Erythroblast (primary cell): ENCODE measurements around the gene CACNG7.
A peak's percentile ranks its signal among the peaks of the same experiment; 100 is the strongest.
"Not testable (repeated sequence)": the region's sequence is repeated elsewhere in the genome, so short reads cannot be mapped to it uniquely, and the experiment has no call there.

ENCODE experiments used
- DNase-seq, 2 experiments: peaks; one replicate each; lab custom pipeline; 2025; lab: John Stamatoyannopoulos, UW
- GATA1 ChIP-seq: IDR thresholded peaks from 2 replicates; pipeline ENCODE4 v1.6.1; 2011; ENCODE audit warnings: low read depth, mild to moderate bottlenecking, control low read depth, low read length, moderate library complexity
- POLR2A ChIP-seq: IDR thresholded peaks from 2 replicates; pipeline ENCODE4 v1.6.1; 2011; ENCODE audit warnings: mild to moderate bottlenecking, low read length

CACNG7 gene

GRCh38 chr19:53942001-53942786 lies 33.1 kb downstream of the CACNG7 start:
- DNase-seq = peak; percentile 34 to 50
- TF ChIP-seq GATA1 (no peak), POLR2A (no peak)

DNA sequence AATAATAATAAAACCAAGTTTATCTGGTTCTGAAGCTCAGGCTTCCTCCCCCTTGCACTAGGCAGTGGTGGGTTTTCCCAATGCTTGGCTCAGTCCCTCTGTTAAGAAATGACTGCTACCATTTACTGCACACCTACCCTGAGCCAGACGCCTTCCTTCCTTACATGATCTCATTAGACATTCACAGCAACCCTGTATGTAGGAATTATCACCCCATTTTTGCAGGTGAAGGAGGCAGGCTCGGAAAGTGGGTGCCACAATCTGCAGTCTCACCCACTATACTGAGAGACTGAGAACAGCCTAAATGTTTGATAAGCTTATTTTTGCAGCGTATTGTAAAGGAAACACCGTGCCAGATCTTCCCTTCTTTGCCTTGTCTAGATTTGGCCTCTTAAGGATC lies 35.3 kb downstream of the CACNG7 start:
- DNase-seq = no peak
- TF ChIP-seq GATA1 (no peak), POLR2A (no peak)

GRCh38 chr19:53944933-53945332 lies 35.9 kb downstream of the CACNG7 start:
- DNase-seq = no peak
- no peak for TF ChIP-seq GATA1
- TF ChIP-seq POLR2A = no peak

GRCh38 chr19:53945441-53945840 lies 36.4 kb downstream of the CACNG7 start:
- TF ChIP-seq POLR2A (no peak), GATA1 (no peak)
- DNase-seq = no peak

GRCh38 chr19:53945998-53946397 lies 36.9 kb downstream of the CACNG7 start:
- TF ChIP-seq POLR2A (no peak), GATA1 (no peak)
- no peak for DNase-seq

DNA sequence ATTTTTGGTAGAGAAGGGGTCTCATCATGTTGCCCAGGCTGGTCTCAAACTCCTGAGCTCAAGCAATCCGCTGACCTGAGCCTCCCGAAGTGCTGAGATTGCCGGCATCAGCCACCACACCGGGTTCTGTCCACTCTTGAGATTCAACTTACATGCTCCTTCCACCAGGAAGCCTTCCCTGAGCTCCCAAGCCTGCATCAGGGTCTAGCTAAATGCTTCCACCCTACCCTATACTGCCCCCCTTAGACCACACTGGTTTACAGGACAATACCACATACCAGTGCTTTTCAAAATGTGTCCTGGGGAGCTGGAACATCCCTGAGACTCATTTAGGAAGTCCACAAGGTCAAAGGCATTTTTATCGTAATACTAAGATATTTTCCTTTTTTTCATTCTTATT lies 38.5 kb downstream of the CACNG7 start:
- peak in 1 of 2 experiments; percentile 10 for DNase-seq
- TF ChIP-seq GATA1 = no peak
- TF ChIP-seq POLR2A = no peak

DNA sequence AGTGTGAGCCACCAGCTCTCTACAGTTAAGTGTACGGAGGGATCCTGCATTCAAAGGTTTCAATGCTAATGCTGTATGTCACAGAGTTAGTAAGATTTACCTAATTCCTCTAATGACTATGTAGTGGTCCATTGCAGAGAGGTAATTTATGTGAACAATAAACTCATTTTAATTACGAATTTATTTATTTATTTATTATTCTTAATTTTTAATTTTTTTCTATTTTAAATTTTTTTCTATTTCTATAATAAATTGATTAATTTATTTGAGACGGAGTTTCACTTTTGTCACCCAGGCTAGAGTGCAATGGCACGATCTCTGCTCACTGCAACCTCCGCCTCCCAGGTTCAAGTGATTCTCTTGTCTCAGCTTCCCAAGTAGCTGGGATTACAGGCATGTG lies 39.5 kb downstream of the CACNG7 start:
- not testable (repeated sequence) for DNase-seq

- DNase-seq = no peak
- TF ChIP-seq POLR2A (no peak), GATA1 (no peak)
These were observed 42.4 kb downstream of the CACNG7 start for GRCh38 chr19:53951436-53951835.

DNA sequence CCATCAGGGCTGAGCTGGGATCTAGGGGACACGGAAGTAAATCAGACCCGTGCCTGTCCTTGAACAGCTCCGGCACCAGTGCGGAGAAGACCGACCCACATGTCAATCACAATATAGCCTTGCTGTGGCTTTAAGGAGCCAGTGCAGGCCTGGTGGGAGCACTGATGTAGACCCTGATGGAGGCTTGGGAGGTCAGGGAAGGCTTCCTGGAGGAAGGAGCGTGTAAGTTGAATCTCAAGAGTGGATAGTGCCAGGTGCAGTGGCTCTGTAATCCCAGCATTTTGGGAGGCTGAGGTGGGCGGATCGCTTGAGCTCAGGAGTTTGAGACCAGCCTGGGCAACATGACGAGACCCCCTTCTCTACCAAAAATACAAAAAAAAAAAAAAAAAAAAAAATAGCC lies 42.9 kb downstream of the CACNG7 start:
- no peak for DNase-seq
- TF ChIP-seq GATA1 (no peak), POLR2A (no peak)

DNA sequence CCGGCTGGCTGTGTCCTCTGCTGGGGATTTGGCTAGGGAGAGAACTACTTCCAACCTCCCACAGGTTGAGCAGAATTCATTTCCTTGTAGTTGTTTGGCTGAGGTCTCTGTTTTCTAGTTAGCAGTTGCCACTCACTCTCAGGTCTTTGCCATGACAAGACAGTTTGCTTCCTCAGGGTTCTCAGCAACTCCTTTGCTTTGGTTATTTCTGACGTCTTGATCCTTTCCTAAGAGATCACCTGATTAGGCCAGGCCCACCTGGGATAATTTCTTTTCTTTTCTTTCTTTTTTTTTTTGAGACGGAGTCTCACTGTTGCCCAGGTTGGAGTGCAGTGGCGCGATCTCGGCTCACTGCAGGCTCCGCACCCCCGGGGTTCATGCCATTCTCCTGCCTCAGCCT lies 44.3 kb downstream of the CACNG7 start:
- TF ChIP-seq POLR2A = no peak
- TF ChIP-seq GATA1 = no peak
- no peak for DNase-seq

DNA sequence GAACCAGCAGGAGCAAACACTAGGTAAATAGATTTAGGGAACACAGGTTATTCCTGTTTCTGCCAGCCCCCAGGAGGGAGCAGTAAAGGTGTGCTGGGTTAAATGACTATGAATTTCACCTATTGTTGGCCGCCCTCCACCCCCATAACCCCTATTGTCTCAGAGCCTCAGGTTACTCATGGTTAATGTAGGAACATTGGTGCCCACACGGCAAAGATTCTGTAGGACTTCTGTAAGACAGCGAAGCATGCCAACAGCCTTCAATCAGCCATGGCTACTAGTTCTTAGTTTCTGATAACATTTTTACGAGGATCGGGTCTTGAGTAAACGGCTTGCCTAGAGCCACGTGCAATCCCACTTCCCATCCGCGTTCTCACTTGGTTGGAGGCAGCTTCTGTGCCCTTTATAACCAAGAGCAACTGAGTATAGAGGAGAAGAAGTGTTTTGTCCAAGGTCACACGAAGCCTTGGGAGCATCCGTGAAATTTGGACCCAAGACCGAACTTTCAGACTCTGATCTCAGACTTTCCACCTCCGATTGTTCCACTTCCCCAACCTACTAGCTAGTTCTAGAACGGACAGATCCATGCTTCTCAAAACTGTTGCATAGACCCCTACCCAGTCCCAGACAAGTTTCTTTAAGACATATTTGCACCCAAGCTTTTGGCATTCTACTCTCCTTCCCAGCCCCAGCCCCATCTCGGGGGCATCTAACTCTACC lies 48.5 kb downstream of the CACNG7 start:
- no peak for TF ChIP-seq POLR2A
- no peak for TF ChIP-seq GATA1
- DNase-seq = no peak

DNA sequence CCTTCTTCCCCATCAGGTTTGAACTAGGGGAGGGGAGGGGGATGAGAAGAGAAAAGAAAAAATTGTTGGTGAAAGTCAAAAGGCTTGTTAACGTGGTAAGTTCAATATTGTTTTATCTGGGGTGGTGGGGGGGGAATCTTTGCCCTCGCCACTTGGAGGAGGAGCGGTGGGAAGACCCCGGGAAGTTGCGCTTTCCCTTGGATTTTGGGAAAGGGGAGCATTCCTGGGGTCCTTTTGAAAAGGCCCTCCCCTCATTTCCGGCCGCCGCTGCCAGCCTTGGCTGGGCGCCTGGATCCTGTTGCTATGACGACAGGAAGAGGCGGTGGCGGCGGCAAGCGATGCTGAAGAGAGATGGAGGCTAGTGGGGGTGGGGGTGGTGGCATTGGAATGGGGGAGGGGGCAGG lies 49.1 kb downstream of the CACNG7 start:
- TF ChIP-seq POLR2A = no peak
- no peak for TF ChIP-seq GATA1
- no peak for DNase-seq

GRCh38 chr19:53958823-53959757 lies 50.0 kb downstream of the CACNG7 start:
- TF ChIP-seq POLR2A (no peak), GATA1 (no peak)
- DNase-seq = no peak

DNA sequence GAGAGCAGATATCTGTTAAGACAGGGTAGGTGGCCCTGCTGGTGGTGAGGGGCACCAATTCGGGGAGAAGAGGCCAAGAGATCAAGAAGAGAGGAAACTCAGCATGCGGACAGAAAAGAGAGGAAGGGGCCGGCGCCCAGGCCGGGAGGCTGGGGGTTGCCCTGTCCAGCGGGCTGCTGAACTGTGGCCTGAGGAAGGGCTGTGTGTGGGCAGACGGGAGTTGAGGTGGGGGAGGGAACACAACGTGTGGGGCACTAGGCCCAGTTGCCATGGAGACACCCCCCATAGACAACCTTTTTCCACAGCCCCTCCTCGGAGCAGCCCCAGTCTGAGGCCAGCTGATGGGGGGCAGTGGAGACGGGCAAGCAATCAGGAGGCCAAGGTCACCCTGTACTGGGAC lies 51.1 kb downstream of the CACNG7 start:
- no peak for TF ChIP-seq POLR2A
- TF ChIP-seq GATA1 = no peak
- DNase-seq = no peak
